SH-SY5Y (cell line): ENCODE measurements around the gene PLEKHH3.

Experiments
- GATA2 ChIP-seq: IDR thresholded peaks from 2 replicates; pipeline ENCODE4 v1.6.1; 2011; ENCODE audit warnings: mild to moderate bottlenecking, low read depth, low read length
- GATA3 ChIP-seq: IDR thresholded peaks from 2 replicates; pipeline ENCODE4 v1.6.1; 2011; ENCODE audit warnings: low read depth, mild to moderate bottlenecking, low read length, moderate library complexity

GRCh38 chr17:42667088-42667951 is 9.5 kb downstream of the PLEKHH3 start:
- TF ChIP-seq GATA3 (no peak), GATA2 (no peak)
